Panc1 (cell line): ENCODE results near the gene CTBP1. TPM values are rescaled to one million over a fixed set of nuclear protein-coding genes. Genes with fewer than 3 reads are reported as not detected.
A peak's percentile ranks its signal among the peaks of the same experiment; 100 is the strongest.

ENCODE experiments used
- ATAC-seq: fragments of 200-7000 bp; cut with Tn5 transposase; 2 replicates; pipeline ENCODE4 v1.9.1; 2020; ENCODE audit warnings: mild to moderate bottlenecking, moderate library complexity
- BruUV-seq: library from RNA; stranded (reverse); fragments of 400-500 nt; replicated peaks from 2 replicates; lab custom pipeline; 2021; lab: Mats Ljungman, UMichigan
- CTCF ChIA-PET: fragments of 300-600 bp; sonication (Branson Sonifier 250); formaldehyde crosslinking; loops from one replicate; lab custom pipeline; 2022; ENCODE audit warnings: antibody characterized with exemption; lab: Charles Lee
- POLR2A ChIA-PET: fragments of 300-600 bp; sonication (Branson Sonifier 250); formaldehyde crosslinking; loops from one replicate; lab custom pipeline; 2022; ENCODE audit warnings: antibody characterized with exemption; lab: Charles Lee
- DNase-seq: peaks from one replicate; pipeline ENCODE4 v3.0.0-alpha.2; 2010; ENCODE audit warnings: low read depth, low spot score
- H3K27ac ChIP-seq: 2 replicates; pipeline ENCODE4 v1.5.1; 2011; ENCODE audit warnings: mild to moderate bottlenecking, low read length, inconsistent platforms
- H3K27me3 ChIP-seq: fragments of 200-500 bp; sonication (Bioruptor generic); 2 replicates; pipeline ENCODE4 v1.6.0; 2014; ENCODE audit warnings: low read length, inconsistent platforms; ENCODE audit not compliant: control insufficient read depth, insufficient read depth
- H3K36me3 ChIP-seq: fragments of 200-500 bp; sonication (Bioruptor generic); 2 replicates; pipeline ENCODE4 v1.5.1; 2014; ENCODE audit warnings: inconsistent platforms, mild to moderate bottlenecking, low read length, moderate library complexity; ENCODE audit not compliant: control insufficient read depth, insufficient read depth
- H3K4me1 ChIP-seq: 2 replicates; pipeline ENCODE4 v1.5.1; 2011; ENCODE audit warnings: inconsistent platforms, mild to moderate bottlenecking, low read length, moderate library complexity; ENCODE audit not compliant: control insufficient read depth, insufficient read depth
- H3K4me3 ChIP-seq, 2 experiments: 2 replicates each; pipeline ENCODE4 v1.5.1; 2011 to 2012; ENCODE audit warnings: low read depth in 2 of 2, low read length in 2 of 2, mild to moderate bottlenecking in 2 of 2, inconsistent platforms in 1 of 2, moderate library complexity in 1 of 2
- H3K9me3 ChIP-seq: fragments of 200-500 bp; sonication (Bioruptor generic); 2 replicates; pipeline ENCODE4 v1.5.1; 2014; ENCODE audit warnings: low read depth, mild to moderate bottlenecking, inconsistent platforms, low read length, moderate library complexity; ENCODE audit not compliant: control insufficient read depth, insufficient read depth
- POLR2AphosphoS5 ChIP-seq: IDR thresholded peaks from 2 replicates; pipeline ENCODE4 v1.6.1; 2012; ENCODE audit warnings: mild to moderate bottlenecking, low read depth, low read length, moderate library complexity
- SIN3A ChIP-seq: IDR thresholded peaks from 2 replicates; pipeline ENCODE4 v1.6.1; 2012; ENCODE audit warnings: low read depth, mild to moderate bottlenecking, low read length, moderate library complexity, borderline replicate concordance; ENCODE audit not compliant: insufficient read depth
- TCF7L2 ChIP-seq: IDR thresholded peaks from 2 replicates; pipeline ENCODE4 v1.6.1; 2011; ENCODE audit warnings: mild to moderate bottlenecking, low read depth, low read length, inconsistent platforms
- in situ Hi-C: cut with HindIII; loops from 2 replicates; pipeline ENCODE4 v1.10.0; 2016; ENCODE audit warnings: low sequenced_read_pairs, low pct_unique_long_range_greater_than_20kb
- intact Hi-C: fragments of 100-400 bp; cut with micrococcal nuclease; formaldehyde crosslinking; loops from one replicate; pipeline ENCODE4 v1.10.0; 2022; ENCODE audit not compliant: unreplicated experiment
- total RNA-seq: library from RNA; stranded (reverse); gene quantifications from one replicate; pipeline ENCODE4 v1.2.1, GENCODE V29; 2021; ENCODE audit not compliant: unreplicated experiment
- TF ChIP-seq, protein P1 (sequence below): fragments of 450-650 bp; IDR thresholded peaks from 2 replicates; pipeline ENCODE4 v1.5.1; 2017; ENCODE audit warnings: mild to moderate bottlenecking
- TF ChIP-seq, protein P2 (sequence below), 2 experiments: IDR thresholded peaks; 2 replicates each; pipeline ENCODE4 v1.6.1; 2011 to 2012; ENCODE audit warnings: low read depth in 2 of 2, control low read depth in 1 of 2, low read length in 1 of 2, mild to moderate bottlenecking in 1 of 2, moderate library complexity in 1 of 2; ENCODE audit not compliant: insufficient read depth in 1 of 2

Gene CTBP1
- total RNA-seq, 1 experiment from 2014 or later: 157 TPM

GRCh38 chr4:1207603-1208265 is 41.2 kb downstream of the CTBP1 start:
- H3K36me3 ChIP-seq: no peaks in the 10 kb centered on the region
- no peaks in the 10 kb centered on the region for H3K27me3 ChIP-seq
- in situ Hi-C loops: no loop called here
- ChIA-PET POLR2A (interaction anchor here (0.6 kb wide), 1 partner anchor 1333 kb away, joined by 3 read pairs; no protein-coding TSS in a partner anchor), CTCF (no interaction called here)
- DNase-seq (no peak), ATAC-seq (peak; percentile 72)
- TF ChIP-seq, protein P1, sequence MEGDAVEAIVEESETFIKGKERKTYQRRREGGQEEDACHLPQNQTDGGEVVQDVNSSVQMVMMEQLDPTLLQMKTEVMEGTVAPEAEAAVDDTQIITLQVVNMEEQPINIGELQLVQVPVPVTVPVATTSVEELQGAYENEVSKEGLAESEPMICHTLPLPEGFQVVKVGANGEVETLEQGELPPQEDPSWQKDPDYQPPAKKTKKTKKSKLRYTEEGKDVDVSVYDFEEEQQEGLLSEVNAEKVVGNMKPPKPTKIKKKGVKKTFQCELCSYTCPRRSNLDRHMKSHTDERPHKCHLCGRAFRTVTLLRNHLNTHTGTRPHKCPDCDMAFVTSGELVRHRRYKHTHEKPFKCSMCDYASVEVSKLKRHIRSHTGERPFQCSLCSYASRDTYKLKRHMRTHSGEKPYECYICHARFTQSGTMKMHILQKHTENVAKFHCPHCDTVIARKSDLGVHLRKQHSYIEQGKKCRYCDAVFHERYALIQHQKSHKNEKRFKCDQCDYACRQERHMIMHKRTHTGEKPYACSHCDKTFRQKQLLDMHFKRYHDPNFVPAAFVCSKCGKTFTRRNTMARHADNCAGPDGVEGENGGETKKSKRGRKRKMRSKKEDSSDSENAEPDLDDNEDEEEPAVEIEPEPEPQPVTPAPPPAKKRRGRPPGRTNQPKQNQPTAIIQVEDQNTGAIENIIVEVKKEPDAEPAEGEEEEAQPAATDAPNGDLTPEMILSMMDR: no peak
- 0 out of 2 replicates have a peak, but pooled peaks have one; percentile 24 for TF ChIP-seq POLR2AphosphoS5
- no peak for TF ChIP-seq TCF7L2
- H3K9me3 ChIP-seq: no peaks in the 10 kb centered on the region
- BruUV-seq: no TSS peak
- peaks cover 27% of the 10 kb centered on the region for H3K4me1 ChIP-seq
- no peak overlapping the region for H3K27ac ChIP-seq
- intact Hi-C loops: no loop called here
- no peak overlapping the region for H3K4me3 ChIP-seq

DNA sequence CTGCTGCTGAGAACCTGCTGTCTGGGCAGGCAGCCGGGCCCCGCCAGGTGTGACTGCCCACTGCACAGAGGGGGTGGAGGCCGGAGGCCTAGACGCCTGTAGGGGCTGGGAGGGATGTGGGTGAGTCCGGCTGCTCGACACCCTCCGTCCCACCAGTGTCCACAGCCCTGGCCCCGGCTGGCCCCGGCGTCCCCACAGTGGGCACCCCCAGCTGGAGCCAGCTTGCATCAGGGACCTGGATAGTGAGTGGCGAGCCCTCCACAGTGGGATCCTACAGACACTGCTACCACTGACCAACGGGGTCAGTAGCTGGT is 41.8 kb downstream of the CTBP1 start:
- Histone ChIP-seq H3K36me3 (no peaks in the 10 kb centered on the region), H3K4me1 (peaks cover 27% of the 10 kb centered on the region), H3K27me3 (no peaks in the 10 kb centered on the region), H3K9me3 (no peaks in the 10 kb centered on the region), H3K4me3 (no peak overlapping the region), H3K27ac (no peak overlapping the region)
- BruUV-seq: no TSS peak
- intact Hi-C loops (no loop called here), in situ Hi-C loops (no loop called here)
- ATAC-seq: no peak
- no peak for TF ChIP-seq POLR2AphosphoS5
- no peak for TF ChIP-seq SIN3A
- no peak for TF ChIP-seq TCF7L2
- TF ChIP-seq, protein P2, sequence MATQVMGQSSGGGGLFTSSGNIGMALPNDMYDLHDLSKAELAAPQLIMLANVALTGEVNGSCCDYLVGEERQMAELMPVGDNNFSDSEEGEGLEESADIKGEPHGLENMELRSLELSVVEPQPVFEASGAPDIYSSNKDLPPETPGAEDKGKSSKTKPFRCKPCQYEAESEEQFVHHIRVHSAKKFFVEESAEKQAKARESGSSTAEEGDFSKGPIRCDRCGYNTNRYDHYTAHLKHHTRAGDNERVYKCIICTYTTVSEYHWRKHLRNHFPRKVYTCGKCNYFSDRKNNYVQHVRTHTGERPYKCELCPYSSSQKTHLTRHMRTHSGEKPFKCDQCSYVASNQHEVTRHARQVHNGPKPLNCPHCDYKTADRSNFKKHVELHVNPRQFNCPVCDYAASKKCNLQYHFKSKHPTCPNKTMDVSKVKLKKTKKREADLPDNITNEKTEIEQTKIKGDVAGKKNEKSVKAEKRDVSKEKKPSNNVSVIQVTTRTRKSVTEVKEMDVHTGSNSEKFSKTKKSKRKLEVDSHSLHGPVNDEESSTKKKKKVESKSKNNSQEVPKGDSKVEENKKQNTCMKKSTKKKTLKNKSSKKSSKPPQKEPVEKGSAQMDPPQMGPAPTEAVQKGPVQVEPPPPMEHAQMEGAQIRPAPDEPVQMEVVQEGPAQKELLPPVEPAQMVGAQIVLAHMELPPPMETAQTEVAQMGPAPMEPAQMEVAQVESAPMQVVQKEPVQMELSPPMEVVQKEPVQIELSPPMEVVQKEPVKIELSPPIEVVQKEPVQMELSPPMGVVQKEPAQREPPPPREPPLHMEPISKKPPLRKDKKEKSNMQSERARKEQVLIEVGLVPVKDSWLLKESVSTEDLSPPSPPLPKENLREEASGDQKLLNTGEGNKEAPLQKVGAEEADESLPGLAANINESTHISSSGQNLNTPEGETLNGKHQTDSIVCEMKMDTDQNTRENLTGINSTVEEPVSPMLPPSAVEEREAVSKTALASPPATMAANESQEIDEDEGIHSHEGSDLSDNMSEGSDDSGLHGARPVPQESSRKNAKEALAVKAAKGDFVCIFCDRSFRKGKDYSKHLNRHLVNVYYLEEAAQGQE (IDR thresholded peaks at IDR 0.05; ENCODE audit: insufficient read depth in 1 of 2, low read depth in 2 of 2, low read length in 1 of 2): no peak
- TF ChIP-seq, protein P1: no peak
- DNase-seq: no peak
- POLR2A ChIA-PET: no interaction called here
- CTCF ChIA-PET: no interaction called here
